Activated CD4-positive, CD25-positive, alpha-beta regulatory T cell treated with anti-CD3 and anti-CD28 coated beads, Interleukin-2, amount 50 U/mL, for 72 hours (primary cell): ENCODE measurements around the gene ERCC8.
"Not testable (repeated sequence)": the region's sequence is repeated elsewhere in the genome, so short reads cannot be mapped to it uniquely, and the experiment has no call there.

Source experiments
- DNase-seq: peaks from one replicate; pipeline ENCODE4 v3.0.0; 2021

ERCC8 gene

GRCh38 chr5:60903356-60903755, 41.5 kb downstream of the ERCC8 start:
- no peak for DNase-seq

GRCh38 chr5:60896991-60897390, 47.9 kb downstream of the ERCC8 start:
- DNase-seq = no peak

DNA sequence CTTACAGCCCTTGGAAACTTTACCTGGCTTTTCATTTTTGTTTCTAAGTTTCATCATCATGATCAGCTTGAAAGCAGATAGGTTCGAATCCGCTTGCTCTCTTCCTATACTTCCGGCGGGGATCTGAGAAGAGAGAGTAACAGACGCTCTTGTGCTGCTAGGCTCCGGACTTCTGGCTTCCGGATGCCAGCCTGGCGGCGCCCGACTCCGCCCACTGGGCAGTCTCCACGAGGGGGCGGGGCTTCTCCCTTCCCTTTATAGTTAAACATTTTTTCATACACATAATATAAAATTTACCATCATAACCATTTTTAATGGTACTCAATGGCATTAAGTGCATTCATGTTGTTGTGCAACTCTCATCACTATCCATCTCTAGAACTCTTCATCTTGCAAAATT, 51.3 kb downstream of the ERCC8 start:
- DNase-seq = no peak

DNA sequence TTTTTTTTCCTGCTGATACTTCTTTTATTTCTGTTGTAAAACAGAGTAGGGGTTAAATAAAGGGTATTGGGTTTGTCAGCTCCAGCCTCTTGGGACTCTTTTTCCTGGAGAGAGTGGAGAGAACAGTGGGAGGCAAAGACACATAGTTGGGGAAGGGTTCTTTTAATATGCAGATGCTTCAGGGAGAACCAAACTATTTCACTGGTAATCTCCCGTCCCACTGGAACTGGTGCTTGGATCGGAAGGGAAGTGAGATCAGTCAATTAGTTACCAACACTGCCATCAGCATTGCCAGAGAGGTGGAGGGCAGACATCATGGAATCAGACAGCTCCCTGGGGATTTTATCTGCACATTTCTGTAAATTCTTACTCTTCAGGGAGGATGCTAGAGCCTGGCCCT, 53.2 kb downstream of the ERCC8 start:
- no peak for DNase-seq

DNA sequence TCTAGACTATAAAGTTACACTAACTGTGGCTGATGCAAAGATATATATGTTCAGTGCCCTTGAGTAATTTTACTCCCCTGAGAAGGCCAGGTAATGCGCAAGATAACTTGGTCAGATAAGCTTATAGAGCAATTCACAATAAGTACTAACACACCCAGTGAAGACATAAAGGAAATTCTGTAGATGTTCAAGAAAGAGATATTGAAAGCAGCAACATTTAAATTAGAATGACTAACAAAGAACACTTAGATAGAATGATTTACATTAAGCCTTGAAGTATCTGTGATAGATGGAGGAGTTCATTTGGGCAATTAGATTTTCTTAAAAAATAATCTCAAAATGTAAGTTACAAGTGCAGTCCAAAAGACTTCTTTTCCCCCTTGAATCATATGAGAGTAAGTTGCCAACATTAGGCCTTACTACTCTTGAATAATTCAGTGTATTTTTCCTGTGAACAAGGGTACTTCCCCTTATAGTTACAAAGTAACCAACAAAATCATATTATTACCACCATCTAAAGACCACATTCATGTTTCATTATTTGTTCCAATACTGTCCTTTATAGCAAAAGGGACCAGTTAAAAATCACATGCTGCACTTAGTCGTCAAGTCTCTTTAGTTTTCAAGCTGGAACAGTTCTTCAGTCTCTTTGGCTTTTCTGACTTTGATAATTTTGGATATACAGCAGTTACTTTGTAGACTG, 56.4 kb downstream of the ERCC8 start:
- no peak for DNase-seq

DNA sequence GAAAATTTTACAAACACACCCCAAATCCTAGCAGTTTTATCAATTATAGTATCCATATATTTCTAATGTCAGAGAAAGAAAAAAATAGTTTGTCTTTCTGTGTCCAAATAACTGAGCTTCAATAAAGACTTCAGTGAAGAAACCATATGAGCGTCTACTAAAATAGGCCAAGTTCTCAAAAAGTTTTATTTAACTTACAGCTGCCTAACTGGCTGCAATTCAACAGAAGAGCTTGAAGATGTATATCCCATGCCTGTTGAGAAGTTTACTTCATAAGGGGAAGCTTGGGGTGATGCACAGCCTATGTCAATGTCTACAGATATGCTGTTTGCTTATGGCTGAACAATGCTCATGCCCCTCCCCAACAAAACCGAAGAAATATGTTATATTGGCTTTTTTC, 57.1 kb downstream of the ERCC8 start:
- DNase-seq = no peak

GRCh38 chr5:60887096-60887495, 57.8 kb downstream of the ERCC8 start:
- no peak for DNase-seq

DNA sequence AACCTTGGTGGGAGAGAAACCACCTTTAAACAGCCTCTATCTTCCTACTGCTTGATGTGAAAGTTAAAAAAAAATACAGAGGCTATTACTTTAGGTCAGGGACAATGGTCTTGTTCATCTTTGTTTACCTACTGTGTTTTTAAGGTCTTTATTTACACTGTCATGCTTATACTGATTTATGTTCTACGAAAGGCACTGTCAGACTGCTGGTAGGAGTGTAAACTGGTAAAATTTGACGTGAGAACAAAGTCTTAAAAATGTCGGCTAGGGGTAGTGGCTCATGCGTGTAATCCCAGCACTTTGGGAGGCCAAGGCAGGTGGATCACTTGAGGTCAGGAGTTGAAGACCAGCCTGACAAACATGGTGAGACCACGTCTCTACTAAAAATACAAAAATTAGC, 58.7 kb downstream of the ERCC8 start:
- DNase-seq = no peak

DNA sequence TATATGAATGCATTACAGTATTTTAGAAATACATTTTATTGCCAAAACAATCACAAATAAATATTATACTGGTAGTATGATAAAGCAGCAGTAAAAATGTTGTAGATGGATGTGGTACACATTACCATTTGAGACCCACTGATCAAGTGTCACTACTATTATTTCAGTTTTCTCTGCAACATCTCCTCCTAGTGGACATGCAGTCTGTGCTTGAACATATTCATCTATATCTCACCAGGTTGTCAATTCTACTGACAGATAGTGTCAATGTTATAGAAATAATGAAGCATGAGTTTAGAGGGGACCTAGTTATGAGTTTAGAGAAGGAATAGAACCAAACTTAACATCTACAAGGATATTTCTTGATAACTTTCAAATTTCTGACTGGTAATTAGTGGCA, 61.6 kb downstream of the ERCC8 start:
- DNase-seq = no peak

- DNase-seq = no peak
Observed at GRCh38 chr5:60872892-60873291, 72.0 kb downstream of the ERCC8 start.

DNA sequence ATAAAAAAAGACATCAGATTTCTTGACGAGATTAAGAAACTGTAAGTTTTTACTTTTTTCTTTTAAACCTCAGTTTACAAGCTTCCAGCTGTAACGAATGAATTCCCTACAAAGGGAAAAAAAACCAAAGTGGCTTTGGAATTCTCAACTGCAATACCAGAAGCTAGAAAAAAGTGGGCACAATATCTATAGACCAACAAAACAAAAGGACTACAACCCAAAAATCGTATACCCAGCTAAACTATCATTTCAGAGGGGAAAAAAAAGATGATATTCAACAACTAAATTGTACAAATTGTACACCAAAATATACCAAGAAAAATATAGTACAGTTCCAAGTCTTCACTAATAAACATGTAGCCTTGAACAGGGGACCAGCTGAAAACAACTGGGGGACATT, 74.0 kb downstream of the ERCC8 start:
- no peak for DNase-seq

GRCh38 chr5:60860572-60860971, 84.3 kb downstream of the ERCC8 start:
- DNase-seq = not testable (repeated sequence)

GRCh38 chr5:60856066-60856465, 88.8 kb downstream of the ERCC8 start:
- no peak for DNase-seq

DNA sequence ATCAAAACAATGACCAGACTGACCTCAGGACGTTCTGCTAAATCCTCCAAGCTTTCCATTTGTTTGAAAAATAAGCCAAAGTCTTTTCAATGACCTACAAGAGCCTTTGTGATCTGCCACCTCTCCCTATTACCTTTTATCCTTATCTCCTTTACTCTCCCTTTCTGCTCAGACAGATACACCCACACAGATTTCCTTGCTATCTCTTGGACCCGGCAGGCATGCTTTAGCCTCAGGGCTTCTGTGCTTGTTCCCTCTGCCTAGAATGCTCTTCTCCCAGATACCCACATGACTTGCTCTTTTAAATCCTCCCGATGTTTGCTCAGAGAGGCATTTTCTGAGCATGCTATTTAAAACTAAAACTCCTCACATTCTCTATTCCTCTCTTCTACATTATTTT, 91.9 kb downstream of the ERCC8 start:
- DNase-seq = no peak

GRCh38 chr5:60852317-60852716, 92.6 kb downstream of the ERCC8 start:
- DNase-seq = no peak

DNA sequence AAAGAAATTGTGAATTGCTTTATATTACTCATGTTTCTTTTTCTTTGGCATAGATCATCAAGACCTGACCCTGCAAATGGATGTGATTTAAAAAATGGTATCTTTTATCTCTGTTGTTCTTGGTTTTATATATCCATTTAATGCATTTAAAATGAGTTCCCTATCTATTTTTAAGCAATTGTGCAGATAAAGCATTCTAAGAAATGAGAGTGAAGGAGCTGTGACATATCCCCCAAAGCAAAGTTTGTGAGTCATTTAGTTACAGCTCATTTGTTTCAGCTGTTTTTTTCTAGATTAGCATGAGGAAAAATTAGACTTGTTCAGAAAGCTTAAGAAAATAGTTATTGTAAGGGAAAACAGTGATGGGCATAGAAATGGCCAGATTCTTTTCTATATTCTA, 93.2 kb downstream of the ERCC8 start:
- DNase-seq = no peak

- DNase-seq = no peak
Observed at GRCh38 chr5:60846298-60846697, 98.6 kb downstream of the ERCC8 start.

DNA sequence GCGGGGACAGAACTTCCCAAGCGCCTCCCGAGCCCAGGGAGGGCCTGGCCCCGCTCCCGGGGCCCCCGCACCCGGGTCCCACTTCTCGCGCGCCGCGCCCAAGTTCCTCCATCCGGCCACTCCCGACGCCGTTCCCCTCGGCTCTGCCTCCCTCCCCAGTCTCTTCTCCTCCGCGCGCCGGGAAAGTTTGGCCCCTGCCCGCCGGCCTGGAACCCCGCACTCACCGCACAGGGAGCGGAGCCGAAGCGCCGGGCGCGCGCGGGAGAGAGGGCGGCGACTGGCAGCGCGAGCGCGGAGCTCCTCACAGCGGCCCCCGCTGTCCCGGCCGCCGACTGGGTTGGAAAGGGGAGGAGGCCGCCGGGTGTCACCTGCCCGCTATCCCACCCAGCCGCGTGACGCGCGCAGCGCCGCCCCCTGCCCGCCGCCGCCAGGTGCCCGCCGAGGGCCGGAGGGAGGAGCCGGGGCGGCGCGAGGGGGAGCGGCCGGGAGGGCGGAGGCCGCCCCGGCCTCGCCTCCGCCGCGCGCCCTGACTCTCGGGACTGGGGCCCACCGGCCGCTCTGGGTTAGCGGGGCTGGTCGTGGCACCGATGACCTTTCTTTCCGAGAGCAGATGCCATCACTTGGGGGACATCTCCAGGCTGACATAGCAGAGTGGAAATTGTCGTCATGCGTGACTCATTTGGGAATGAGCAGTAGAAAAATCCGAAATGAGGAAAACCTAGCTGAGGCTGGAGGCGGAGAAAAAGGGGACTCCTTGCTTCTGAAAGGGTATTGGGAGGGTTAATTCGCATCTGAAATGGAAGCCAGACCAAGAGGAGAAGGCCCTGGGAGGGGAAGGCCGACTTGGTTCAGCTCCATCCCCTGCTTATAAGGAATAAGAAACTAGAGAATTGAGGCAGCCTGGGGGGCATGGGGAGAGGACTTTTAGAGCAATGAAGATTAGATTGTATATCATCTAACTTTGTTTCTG, 100.6 kb downstream of the ERCC8 start, which contains the start of gene ELOVL7:
Gene ELOVL7, minus strand, starts transcription at position 334 of the 970 bp plus-strand sequence. CDS start 56,872 bp downstream, outside the sequence.
- DNase-seq = no peak

DNA sequence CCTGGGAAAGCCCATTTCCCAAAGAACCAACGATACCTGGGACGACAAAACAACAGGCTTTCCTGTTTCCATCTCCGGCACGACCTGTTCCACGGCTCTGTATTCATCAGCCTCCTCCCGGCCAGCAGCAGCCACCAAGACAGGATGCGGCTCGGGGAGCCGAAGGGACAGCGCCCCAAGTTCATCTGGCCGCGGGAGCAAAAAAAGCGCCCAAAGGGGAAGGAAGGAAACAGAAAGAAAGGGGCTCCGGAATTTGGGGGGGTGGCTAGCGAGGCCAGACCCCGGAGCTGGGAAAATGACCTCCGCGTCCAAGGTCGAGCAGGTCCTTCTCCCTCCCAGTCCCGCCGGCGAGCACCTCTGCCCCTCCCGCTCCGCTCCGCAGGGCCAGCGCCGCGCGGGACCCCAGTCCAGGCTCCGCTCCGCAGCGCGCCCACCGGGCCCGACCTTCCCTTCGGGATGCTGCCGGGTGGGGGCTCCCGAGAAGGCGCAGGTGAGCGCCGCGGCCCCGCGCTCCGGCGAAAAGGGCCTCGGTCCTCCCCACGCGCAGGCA, 101.4 kb downstream of the ERCC8 start:
- no peak for DNase-seq

- DNase-seq = no peak
Observed at GRCh38 chr5:60842871-60843385, 101.9 kb downstream of the ERCC8 start.

- DNase-seq = no peak
Observed at GRCh38 chr5:60841361-60841760, 103.5 kb downstream of the ERCC8 start.

DNA sequence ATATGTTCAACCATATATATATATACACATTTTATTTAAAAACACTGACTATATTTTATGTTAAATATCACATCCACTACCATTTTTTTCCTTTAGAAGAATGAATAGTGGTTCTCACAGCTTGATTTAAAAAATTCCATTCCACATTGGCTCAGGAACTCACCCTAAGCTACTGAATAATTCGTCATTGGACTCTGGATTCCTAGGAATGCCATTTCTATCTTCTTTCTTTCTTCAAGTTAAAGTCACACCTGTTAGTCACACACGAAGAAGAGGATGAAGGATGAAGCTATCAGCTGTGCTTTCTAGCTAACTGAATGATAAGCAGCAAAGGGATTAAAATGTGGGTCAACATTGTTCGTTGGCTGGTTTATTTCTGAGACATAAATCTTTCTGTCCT, 108.7 kb downstream of the ERCC8 start:
- DNase-seq = no peak

DNA sequence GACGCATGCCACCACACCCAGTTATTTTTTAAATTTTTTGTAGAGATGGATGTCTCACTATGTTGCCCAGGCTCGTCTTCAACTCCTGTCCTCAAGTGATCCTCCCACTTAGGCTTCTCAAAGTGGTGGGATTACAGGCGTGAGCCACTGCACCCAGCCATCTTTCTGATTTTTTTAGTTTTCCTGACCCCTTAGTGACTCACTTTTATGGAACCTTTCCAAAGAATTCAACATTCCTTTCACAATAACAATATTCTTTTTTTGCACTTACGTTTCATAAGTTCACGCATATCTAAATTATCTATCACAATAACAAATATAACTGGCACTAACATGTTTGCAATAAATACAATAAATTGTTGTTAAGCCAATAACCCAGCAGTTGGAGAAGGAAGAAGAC, 109.3 kb downstream of the ERCC8 start:
- no peak for DNase-seq

DNA sequence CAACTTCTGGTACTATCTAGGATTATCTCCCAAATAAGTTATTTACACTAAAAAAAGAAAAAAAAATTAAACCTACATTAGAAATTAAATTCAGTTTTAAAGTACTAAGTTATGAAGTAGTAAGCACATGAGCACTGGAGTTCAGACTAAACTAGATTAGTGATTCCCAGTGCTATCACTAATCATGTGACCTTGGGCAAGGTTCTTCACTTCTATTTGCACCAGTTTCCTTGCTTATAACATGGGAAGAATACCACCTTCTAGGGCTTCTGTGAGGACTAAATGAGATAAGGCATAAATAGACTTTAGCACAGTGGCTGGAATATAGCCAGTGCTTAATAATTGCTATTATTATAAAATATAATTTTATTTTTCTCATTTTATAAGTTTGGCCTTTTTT, 111.3 kb downstream of the ERCC8 start:
- no peak for DNase-seq
